GM21423 (cell line): ENCODE results near the gene CAPN11.
A peak's percentile ranks its signal among the peaks of the same experiment; 100 is the strongest.

Source experiments
- ATAC-seq: cut with Tn5 transposase; IDR thresholded peaks from one replicate; pipeline ENCODE4 v1.9.1; 2021; ENCODE audit warnings: mild to moderate bottlenecking, moderate library complexity; ENCODE audit not compliant: unreplicated experiment

CAPN11 gene

DNA sequence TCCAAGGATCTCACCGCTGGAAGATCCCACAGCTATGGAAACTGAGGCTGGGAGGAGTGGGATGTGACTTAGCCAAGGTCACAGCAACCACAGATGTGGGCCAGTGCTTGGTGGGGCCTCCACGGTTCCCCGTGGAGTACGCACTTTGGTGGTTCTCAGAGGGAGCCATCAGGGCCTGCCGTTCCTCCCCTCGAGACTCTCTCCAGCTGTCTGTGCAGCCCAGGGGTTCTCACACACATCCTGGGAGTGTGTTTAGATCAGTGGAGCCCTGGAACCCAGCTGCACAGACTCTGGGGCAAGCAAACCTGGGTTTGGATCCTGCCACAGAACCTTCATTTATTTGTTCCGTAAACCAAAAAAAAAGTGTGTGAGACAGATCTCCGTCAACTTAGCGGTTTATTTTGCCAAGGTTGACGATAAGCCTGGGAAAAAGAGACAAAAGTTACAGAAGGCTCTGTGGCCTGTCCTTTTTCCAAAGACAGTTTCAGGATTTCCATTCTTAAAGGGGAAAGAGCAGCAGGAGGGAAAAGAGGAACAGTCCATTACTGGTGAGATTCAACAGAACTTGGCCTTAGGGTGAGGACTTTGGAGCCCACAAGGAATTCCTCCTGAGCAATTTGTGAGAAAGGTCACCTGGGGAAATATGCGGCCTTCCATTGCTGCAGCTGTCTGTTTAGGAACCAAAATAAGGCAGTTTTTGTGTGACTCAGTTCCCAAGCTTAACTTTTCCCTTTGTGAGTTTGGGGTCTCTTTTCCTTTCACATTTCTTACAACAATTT, 44.5 kb downstream of the CAPN11 start:
- ATAC-seq: no peak

DNA sequence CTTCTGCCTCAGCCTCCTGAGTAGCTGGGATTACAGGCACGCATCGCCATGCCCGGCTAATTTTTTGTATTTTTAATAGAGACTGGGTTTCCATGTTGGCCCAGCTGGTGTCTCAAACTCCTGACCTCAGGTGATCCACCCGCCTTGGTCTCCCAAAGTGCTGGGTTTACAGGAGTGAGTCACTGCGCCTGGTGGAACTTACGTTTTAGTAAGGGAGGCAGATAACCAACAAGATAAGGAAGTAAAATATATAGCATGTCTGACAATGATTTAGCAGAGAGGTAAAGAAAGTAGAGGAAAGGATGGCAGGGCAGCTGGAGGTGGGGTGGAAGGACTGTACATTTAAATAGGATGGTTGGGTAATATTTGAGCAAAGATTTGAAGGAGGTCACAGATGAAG, 45.3 kb downstream of the CAPN11 start:
- ATAC-seq: no peak

DNA sequence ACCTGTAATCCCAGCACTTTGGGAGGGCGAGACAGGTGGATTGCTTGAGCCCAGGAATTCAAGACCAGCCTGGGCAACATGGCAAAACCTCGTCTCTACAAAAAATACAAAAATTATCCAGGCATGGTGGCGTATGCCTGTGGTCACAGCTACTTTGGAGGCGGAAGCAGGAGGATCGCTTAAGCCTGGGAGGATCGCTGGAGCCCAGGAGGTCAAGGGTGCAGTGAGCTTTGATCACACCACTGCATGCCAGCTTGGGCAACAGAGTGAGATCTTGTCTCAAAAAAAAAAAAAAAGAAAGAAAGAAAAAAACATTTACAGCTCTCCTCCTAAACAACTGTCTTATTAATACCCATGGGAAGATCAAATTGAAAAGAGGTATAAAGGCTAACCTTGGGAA, 49.3 kb downstream of the CAPN11 start:
- ATAC-seq: no peak

DNA sequence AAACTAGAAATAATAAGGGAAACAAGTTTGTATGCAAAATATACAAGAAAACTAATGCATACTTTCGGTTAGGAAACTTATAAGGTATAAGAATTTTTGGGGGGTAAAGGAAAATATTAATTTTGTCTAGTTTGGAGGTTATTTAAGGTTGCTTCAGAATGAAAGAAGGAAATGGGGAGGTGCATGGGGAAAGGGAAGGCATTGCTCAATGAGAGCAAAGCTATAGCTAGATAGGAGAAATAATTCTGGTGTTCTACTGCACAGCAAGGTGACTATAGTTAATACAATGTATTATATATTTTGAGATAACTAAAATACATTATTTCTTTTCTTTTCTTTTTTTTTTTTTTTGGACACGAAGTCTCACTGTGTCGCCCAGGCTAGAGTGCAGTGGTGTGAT, 52.7 kb downstream of the CAPN11 start:
- no peak for ATAC-seq

DNA sequence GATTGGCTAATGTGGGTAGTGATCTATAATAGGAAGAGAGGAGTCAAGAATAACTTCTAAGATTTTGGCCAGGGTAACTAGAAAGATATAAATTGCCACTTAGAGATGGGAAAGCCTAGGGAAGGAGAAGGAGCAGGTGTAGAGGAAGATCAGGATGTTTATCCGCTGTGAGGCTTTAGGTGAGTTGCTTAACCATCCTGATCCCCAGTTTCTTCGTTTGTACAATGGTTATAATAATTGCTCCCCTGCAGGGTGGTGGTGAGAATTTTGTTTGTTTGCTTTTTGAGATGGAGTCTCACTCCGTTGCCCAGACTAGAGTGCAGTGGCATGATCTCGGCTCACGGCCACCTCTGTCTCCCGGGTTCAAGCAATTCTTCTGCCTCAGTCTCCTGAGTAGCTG, 55.7 kb downstream of the CAPN11 start:
- no peak for ATAC-seq

DNA sequence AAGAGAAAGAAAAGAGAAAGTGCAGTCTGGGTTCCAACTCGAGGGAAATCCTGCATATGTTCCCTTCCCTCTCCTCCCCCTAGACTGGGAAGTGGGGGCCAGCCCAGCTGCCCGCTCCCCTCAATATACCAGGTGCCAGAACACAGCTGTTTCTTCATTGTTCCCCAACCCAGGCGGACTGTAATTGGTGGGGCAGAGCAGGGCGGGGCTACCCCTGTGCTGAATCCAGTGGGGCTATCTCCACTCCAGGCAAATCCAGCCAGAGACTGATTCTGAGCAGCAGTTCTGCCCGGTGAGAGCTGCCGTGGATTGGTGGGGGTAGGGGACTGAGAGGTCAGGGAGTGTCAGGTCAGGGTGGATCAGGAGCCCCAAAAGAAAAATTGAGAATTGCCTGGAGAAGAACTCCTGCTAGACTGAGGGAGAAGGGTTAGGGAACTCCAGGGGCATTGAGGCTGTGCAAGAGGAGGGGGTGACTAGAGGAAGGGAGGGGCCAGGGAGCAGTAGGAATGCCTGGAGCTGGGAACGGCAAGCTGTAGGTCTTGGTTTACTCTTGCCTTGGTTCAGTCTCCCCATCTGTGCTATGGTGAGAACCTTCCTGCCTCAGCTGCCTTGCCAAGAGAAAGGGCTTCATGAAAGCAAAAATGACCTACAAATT, 58.2 kb downstream of the CAPN11 start, which contains the start of gene MYMX:
TSS of gene MYMX (plus strand) at position 250 of the 655 bp plus-strand sequence. CDS start 546 bp downstream, outside the sequence.
- no peak for ATAC-seq

DNA sequence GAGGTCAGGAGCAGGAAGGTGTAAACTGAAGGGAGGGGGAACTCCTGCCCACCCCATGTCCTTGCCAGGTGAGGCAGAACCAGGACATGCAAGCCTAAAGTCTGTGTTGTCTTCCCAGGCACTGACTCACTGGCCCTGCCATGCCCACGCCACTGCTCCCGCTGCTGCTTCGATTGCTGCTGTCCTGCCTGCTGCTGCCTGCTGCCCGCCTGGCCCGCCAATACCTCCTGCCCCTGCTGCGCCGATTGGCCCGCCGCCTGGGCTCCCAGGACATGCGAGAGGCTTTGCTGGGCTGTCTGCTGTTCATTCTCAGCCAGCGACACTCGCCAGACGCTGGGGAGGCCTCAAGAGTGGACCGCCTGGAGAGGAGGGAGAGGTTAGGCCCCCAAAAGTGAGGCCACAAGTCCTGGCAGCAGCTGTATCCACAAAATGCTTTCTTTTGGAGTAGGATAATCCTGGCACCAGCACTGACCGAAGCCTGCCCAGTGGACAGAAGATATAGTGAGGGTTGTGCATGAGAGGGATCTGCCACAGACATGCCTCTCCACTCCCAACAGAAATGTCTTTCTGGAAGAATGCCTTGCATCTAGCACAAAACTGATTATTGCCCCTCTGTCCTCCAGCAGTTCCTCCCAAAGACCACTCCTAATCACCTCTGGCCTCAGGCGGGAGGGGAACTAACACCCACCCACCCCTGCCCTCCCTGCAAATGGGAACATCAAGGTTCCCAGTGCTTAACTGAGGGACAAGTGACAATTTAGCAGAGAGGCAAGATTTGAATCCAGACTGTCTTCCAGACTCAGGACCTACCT, 58.9 kb downstream of the CAPN11 start:
- ATAC-seq: no peak

DNA sequence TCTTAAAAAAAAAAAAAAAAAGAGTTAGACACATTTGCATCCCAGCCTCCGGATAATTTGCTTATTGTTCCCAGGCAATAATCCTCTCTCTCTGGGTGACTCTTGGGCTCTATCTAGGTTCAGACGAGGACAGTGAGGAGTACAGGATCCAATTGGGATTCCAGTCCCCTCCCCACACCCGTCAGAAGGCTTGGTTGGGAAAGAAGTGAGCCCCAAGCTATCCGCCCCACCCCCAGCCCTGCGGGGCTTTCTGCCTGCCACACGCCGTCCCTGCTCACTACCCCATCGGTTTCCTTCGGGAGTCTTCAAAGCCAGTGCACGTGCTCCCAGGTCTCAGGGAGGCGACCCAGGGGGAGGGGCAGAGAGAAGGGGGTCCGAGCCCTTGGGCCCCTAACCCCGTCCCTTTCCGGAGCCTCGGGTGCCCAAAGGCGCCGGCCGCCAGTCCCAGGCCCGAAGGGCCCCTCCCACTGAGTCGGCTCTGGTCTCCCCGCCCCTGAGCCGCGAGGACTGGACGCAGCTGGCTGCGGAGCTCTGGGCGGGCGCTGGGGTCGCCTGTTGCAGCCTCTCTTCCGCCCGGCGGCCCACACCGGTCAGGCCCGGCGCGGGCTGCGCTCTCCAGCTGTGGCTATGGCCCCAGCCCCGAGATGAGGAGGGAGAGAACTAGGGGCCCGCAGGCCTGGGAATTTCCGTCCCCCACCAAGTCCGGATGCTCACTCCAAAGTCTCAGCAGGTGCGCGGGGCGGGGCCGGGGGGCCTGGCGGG, 60.6 kb downstream of the CAPN11 start:
- ATAC-seq: peak; percentile 43

DNA sequence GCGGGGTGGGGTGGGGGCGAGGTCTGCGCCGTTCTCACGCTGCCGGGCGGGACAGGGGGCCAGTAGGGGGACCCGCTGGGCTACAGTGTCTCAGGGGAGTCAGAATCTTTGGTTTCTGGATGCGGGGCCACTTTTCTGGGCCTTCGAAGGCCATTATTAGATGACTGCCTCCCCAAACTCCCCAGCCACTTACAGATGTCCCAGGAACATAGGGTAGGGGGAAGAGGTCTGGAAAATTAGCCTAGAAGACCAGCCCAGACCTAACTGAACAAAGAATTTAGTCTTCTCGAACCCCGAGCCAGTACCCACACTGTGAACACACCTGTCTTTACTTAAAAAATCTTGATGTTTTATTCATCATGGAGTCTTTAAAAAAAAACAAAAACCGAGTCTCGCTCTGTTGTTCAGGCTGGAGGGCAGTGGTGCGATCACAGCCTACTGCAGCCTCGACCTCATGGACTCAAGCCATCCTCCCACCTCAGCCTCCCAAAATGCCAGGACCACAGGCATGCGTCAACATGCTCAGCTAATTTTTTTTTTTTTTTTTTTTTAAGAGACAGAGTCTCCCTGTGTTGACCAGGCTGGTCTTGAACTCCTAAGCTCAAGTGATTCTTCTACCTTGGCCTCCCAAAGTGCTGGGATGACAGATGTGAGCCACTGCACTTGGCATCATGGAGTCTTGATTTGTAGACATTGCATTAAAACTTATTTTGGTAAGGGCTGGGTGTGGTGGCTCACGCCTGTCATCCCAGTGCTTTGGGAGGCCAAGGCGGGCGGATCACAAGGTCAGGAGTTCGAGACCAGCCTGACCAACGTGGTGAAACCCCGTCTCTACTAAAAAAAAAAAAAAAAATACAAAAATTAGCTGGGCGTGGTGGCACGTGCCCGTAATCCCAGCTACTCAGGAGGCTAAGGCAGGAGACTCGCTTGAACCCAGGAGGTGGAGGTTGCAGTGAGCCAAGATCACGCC, 61.5 kb downstream of the CAPN11 start:
- no peak for ATAC-seq

DNA sequence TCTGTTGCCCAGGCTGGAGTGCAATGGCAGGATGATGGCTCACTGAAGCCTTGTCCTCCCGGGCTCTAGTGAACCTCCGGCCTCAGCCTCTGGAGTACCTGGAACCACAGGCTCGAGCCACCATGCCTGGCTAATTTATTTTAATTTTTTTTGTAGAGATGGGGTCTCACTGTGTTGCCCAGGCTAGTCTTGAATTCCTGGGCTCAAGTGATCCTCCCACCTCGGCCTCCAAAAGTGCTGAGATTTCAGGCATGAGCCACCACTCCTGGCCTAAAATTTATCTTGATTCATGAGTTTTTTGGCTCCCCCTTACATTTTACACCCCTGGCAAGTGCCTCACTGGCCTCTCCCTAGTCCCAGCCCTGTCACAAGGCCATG, 62.3 kb downstream of the CAPN11 start:
- no peak for ATAC-seq

DNA sequence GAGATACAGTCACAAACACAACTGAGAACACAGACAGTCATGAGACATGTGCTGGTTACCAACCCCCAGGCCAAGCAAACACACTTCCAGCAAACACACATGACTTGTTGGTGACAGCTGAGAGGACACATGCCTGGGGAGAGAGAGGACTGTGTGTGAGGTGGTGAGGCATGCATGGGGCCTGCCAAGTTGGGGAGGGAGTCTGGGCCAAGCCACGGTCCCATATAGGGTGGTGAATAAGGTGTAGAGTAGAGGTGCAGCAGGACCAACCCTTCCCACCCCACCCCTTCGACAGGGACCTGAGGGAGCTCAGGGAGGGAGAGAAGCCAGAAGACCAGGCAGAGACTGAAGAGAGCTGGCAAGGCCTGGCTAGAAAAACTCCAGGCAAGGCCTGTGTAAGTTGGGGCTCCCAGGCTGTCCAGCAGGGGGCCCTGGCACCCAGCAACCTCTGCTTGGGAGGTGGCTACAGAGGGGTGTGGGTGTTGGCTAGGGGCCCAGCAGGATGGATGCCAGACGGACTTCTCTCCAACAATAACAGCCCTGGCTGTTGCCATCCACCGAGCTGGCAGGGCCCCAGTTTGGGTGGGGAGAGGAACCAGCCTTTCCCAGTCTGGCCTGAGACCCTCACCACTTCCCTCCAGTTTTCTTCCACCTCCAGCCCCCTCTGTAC, 62.8 kb downstream of the CAPN11 start:
- ATAC-seq: peak; percentile 33

DNA sequence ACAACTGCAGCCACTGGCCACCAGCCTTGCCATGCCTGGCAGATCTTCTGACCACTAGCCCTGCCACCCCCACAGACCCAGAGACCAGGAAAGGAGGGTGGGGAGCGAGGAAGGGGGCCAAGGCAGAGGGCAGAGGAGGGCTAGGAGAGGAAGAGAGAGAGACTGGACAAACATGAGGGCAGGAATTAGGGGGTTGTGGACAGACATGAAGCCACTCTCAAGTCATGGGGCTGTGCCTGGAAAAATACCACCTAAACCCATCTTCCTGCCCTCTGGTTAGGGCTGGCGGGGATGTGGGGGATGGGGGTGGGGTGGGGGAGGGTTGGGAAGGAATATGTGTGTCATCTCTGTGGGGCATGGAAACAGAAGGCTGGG, 63.3 kb downstream of the CAPN11 start:
- no peak for ATAC-seq

DNA sequence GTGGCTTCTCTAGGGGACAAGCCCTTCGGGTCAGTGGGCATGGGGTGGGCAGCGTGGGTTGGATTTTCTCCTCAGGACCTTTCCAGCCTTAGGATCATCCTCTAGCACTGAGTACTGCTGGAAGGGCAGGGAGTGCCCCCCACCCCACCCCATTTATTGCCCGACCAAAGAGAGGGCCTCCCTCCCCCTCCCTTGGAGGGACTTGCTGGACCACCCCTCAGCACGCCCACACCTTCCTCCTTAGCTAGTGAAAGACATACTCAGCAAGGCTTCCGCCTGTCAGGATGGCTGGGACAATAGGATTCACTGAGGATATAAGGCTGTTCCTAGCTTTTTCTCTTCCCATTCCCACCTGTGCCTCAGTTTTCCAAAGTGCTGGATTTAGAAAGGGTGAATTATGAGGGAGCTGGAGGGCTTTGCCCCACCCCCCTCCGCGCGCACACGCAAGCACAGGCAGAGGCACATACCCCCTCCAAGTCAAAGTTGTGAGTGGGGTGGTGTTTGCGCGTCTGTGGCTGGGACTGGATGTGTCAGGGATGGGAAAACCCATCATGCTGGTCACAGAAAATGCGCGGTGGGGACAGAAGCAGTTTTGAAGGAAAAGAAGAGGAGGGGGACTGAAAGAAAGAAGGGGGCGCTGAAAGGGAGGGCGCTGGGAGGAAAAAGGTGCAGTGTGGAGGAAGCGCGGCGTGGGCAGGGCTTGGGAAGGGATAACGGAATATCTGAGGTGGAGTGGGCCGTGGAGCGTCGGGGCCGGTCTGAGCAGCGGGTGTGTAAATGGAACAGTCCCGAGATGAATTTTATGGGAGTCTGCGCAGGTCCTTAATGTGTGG, 64.1 kb downstream of the CAPN11 start:
- ATAC-seq: no peak

DNA sequence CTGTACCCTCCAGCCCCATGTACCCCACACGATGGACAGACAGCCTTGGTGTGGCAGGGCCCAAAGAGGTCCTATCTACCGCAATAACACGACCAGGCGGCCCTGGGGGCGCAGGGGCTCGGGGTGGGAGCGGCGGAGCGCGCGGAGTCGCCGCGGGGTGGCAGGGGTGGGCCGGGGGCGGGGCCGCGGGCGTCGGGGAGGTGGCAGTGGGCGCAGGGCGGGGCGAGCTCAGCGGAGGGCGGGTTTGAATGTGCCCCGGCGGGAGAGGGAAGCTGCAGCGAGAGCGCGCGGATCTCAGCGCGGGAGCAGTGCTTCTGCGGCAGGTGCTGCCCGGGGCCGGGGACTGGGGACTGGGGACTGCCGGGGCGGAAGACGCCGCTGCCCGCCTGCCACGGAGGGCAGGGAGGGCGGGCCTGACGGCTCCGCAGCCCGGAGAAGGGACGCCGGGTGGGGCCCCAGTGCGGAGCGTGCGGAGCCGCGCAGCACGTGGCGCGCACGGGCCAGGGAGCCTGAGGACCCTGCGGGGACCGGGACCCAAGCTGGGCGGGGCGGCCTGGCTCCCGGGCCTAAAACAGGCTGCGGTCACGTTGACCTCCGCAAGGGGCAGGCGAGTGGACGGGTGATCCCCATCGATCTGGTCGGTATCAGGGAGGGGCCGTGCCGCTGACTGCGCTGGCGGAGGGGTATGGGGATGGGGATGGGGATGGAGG, 64.9 kb downstream of the CAPN11 start, which contains the start of gene SLC29A1:
TSS of gene SLC29A1 (plus strand) at position 277 of the 710 bp plus-strand sequence. CDS start 3,719 bp downstream, outside the sequence.
- ATAC-seq: peak; percentile 41

DNA sequence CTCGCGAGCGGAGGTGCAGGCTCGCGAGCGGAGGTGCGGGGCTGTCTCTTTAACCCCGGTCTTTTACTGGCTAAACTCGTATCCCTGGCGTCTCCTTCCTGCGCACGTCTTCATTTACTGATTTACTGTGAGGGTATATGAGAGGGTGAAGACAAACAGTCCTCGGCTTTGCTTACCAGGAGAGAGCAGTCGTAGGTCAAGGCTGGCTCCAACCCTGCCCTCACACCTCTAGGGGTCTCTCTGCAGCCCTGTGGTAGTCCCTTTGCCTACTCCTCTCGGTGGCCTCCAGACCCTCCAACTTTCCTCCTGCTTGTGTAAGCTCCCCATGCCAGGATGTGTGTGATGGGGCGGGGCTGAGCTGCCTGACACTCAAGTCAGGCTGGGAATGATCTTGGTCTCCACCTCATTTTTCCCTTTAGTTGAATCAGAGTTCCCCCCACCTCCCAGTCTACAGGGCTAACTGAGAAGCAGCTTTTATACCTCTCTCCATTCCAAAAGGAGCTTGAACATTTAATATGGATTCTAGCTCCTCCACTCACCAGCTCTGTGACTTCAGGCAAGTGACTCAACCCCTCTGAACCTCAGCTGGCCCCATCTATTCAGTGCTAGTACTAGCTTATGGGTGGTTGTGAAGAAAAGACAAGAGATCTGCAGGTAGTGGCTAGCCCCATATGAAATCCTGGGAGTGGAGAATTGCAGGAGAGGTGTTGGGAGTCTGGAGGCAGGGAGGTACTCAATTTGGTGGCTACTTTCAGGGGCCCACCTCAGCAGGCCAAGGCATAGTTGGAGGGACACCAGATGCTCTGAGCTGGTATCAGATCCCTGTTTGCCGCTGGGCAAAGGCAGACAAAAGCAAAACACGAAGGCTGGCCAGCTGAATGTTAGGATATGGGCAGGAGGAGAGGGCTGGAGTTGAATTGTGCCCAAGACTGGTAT, 65.7 kb downstream of the CAPN11 start:
- peak; percentile 10 for ATAC-seq

DNA sequence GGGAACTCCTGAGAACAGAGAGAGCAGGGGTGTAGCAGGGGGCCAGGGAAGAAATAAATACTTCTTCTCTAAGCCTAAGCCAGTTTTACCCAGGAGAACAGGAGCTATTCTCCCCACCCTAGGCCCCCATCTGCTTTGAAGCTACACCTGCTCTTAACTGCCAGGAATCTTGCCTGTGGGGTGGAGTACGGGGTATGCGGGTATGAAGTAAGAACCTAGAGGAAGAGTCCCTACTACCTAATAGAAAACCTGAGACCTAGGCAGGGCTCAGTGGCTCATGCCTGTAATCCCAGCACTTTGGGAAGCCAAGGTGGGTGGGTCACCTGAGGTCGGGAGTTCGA, 66.3 kb downstream of the CAPN11 start:
- no peak for ATAC-seq
